Glomerular endothelial cell (primary cell): ENCODE results near the gene A2M. TPM values are rescaled to one million over a fixed set of nuclear protein-coding genes. Genes with fewer than 3 reads are reported as not detected.

Experiments used
- DNase-seq: peaks from one replicate; pipeline ENCODE4 v3.0.0-alpha.2; 2011; ENCODE audit warnings: low read depth, low spot score; ENCODE audit errors: extremely low read depth
- total RNA-seq: library from RNA; depleted of rRNA; stranded (reverse); fragments of >200 nt; gene quantifications from 2 replicates; pipeline ENCODE4 v1.2.3, GENCODE V29; 2015

A2M gene
- total RNA-seq, 1 donor from 2014 or later = 117 TPM

DNA sequence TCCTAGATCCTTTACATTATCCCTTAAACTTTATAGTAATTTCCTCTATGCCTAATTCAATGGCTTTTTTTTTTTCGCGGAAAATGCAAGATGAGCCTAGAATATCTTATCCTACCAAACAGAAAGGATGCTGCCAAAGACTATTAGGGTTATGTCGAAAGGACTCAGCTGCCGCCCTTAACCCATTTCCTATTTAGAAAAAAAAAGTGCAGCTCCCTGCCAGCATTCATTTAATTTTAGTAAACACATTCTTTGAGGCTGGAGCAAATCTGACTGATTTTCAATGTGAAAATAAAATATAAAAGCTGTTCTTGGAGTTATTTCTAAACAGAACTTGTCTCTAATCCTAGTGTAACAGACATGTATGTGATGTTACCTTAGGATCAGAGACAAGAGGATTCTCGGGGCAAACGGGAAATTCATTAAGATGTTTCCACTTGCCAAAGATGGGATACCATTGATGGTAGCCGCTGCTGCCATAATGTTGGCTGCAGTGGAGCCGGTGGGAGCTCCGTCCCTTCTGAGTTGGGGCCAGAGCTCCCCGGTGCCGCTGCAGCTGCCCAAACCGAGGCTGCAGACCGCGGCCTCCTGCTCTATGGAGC, 8.2 kb upstream of the A2M start:
- no peak for DNase-seq

- DNase-seq = no peak
Observed at GRCh38 chr12:9122091-9122609, 6.4 kb upstream of the A2M start.

DNA sequence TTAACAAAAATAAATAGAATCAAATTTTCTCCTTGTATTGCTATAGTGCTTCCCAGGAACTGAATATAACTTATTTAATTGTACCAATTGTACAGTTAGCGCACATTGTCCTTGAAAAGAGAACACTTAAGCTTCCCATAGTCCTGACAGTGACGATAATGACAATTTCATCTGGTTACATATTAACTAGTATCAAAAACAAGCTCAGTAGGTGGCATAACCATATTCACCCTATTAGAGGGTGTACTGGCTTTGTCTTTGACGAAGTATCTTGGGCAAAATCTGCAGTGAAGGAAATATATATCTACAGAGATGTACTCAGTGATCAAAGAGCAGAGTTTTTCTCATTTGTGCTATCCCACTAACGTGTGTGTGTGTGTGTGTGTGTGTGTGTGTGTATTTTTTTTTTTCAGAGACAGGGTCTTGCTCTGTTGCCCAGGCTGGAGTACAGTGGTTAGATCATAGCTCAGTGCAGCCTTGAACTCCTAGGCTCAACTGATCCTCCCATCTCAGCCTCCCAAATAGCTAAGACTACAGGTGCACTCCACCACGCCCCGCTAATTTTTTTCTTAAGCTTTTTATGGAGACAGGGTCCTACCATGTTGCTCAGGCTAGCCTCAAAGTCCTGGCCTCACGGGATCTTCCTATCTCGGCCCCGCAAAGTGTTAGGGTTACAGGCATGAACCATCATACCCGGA, 4.9 kb upstream of the A2M start:
- DNase-seq = no peak

DNA sequence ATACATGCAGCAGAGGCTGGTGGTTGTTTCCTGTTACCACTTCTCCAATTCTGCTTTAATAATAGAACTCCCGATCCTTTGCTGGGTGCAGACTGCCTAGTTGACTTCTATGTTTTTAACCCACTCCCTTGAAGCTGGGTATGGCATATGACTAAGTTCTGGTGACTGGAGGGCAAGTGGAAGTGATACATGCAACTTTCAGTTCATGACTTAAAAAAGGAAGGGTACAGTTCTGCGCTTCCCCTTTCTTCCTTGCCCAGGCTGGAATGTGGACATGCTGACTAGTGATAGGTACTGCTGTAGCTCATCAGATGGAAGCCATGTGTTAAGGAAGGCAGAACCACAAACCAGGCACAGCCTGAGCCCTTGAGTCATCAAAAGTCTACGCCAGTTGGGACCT, 2.4 kb upstream of the A2M start:
- DNase-seq = no peak

GRCh38 chr12:9114946-9115345, 773 bp downstream of the A2M start:
- DNase-seq = no peak

DNA sequence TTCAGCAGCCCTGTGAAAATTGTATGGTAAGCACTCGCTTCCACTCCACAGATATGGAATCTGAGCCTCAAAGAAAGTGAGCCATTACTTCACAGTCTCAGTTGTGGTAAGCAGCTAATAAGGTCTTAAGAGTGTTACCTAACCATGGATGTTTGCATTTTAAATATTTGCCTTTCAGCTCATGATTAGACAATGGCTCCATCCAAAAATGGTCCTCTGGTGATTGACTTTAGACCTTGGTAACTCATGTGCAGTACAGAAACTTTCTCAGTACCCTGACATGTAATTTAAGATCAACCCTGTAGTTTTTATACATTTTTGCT, 1.8 kb downstream of the A2M start:
- no peak for DNase-seq

- DNase-seq = no peak
Observed at GRCh38 chr12:9113296-9113986, 2.3 kb downstream of the A2M start.

GRCh38 chr12:9112076-9112853, 3.5 kb downstream of the A2M start:
- DNase-seq = no peak

DNA sequence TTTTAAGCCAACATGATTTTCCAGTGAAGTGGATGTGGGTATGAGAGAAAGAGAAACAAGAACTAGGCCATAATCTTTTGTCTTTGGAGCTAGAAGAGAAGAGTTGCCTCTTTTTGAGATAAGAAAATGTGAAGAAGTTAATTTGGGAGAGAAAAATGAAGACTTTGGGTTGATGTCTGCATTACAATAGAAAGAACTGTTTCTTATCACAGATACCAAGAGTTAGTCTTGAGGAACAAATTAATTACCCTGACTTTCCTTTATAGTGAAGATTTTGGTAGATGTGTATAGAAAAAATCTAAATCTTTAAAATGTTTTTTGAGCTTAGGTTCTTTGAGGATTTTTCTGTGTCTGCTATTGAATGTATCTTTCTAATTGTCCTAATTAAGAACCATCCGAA, 4.2 kb downstream of the A2M start:
- no peak for DNase-seq

GRCh38 chr12:9109737-9110491, 5.8 kb downstream of the A2M start:
- DNase-seq = no peak

DNA sequence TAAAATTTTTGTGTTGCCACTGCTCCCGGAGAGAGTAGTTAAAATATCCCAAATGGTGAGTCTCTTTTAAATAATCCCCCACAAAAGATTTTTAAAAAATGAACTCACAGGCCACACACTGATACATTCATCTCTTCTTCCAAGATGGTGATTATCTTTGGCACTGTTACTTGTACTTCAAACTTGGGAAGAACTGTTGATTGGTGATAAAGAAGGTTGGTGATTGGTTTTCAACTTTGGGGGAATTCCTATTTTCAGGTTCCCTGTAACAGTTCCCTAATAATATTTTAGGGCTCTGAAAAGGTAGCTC, 6.6 kb downstream of the A2M start:
- DNase-seq = no peak

GRCh38 chr12:9108504-9109212, 7.1 kb downstream of the A2M start:
- DNase-seq = no peak

- DNase-seq = no peak
Observed at GRCh38 chr12:9107542-9107873, 8.2 kb downstream of the A2M start.

DNA sequence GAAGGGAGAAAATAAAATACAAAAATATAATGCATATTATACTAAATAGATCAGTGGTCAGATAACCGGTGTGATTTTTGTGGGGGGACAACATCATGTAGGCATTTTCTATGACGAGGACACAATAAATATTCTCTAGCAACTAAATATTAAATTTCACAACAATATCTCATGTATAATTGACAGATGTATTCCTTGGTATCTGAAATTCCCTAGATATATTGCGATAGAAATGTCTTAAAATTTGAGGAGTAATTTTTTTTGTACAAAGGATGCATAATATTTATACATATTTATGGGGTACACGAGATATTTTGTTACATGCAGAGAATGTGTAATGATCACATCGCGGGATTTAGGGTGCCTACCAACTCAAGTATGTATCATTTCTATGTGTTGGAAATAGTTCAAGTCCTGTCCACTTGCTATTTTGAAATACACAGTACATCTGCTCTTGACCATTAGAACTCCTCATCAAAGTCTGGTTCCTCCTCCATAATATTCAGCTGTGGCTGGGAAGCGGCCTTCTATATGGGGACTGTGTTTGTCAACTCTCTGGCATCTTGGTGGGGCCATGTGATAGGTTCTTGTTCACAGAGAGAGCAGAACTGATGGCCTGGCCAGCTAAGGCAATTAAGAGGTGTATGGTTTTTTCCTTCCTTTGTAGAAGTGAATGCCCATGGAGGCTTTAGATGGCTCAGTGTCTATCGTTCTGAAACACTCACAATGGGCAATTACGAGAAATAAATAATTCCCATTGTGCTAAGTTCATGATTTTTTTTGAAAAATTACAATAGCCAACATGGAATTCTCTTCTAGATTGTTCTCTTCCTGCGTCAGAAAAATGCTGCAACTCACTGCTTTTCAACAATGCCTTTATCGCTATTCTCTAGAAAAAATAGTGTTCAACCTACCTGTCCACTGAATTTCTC, 8.8 kb downstream of the A2M start:
- DNase-seq = no peak

GRCh38 chr12:9106067-9106466, 9.7 kb downstream of the A2M start:
- no peak for DNase-seq

DNA sequence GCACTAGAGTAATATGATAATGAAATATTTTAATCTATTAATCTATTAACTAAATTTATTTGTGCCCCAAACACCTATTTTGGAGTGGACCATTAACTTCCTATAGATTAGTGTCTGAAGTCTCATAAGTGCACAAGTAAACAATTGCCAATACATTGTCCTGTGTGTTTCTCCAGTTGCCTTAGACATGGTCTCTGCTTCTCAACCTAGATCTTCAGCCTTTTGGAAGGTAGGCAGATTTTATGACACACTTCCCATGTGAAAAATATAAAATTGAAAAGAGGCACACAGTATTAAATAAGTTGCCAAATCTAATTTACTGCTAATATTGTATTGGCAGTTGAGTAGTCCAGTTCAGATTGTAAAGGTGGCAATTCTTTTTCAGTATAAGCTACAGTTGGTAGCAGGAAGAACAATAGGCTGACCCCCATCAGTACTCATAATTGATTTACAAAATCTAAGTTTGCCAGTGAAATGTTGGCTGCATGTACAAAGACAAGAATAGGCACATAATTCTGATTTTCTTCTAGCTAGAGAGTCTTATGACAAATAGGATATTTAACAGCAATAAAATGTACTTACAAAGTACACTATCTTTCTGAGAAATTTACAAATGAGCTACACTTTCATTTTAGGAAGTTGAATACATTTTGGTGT, 10.8 kb downstream of the A2M start:
- DNase-seq = no peak

- no peak for DNase-seq
Observed at GRCh38 chr12:9104087-9104486, 11.6 kb downstream of the A2M start.

DNA sequence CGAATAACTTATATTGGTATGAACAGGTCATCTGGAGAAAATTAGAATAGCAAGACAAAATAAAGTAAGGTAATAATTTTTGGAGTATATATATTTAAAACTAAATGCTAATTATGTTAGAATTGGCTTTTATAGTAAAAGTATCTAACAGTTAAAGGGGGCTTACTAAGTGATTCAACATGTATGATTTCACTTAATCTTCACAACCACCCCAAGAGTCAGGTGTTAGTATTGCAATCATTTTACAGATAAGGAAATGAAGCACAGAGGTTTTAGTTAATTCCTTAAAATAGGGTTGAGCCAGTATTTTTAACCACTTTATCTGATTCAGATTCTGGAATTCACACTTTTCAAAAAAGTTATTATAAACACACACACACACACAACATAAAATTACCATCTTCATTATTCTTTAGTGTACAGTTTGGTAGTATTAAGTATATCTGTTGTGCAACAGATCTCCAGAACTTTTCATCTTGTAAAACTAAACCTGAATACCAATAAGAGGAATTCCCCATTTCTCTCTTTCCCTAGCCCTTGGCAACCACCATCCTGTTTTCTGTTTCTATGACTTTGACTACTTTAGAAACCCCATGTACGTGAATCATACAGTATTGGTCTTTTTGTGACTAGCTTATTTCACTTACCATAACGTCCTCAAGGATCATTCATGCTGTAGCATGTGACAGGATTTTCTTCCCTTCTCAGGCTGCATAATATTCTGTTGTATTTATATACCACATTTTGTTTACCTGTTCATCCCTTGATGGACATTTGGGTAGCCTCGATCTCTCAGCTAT, 12.5 kb downstream of the A2M start:
- no peak for DNase-seq
